Measurements from ENCODE around the gene PEA15.

GRCh38 chr1:160243767-160244166 lies 38.6 kb downstream of the PEA15 start:
- TF ChIP-seq, protein P1, sequence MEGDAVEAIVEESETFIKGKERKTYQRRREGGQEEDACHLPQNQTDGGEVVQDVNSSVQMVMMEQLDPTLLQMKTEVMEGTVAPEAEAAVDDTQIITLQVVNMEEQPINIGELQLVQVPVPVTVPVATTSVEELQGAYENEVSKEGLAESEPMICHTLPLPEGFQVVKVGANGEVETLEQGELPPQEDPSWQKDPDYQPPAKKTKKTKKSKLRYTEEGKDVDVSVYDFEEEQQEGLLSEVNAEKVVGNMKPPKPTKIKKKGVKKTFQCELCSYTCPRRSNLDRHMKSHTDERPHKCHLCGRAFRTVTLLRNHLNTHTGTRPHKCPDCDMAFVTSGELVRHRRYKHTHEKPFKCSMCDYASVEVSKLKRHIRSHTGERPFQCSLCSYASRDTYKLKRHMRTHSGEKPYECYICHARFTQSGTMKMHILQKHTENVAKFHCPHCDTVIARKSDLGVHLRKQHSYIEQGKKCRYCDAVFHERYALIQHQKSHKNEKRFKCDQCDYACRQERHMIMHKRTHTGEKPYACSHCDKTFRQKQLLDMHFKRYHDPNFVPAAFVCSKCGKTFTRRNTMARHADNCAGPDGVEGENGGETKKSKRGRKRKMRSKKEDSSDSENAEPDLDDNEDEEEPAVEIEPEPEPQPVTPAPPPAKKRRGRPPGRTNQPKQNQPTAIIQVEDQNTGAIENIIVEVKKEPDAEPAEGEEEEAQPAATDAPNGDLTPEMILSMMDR (IDR thresholded peaks at IDR 0.05), result no peak
- no peak for TF ChIP-seq POLR2A (IDR thresholded peaks at IDR 0.05)

Measured in prostate gland (tissue), 2 donors.